NK-92 treated with Interleukin-12 subunit alpha and Interleukin-12 subunit beta, amount 100 ng/mL, for 24 hours (cell line): Measurements from ENCODE around the gene NMNAT2.
"Not testable (repeated sequence)": the region's sequence is repeated elsewhere in the genome, so short reads cannot be mapped to it uniquely, and the experiment has no call there.

Experiments
- DNase-seq: peaks from one replicate; lab custom pipeline; 2025; lab: John Stamatoyannopoulos, UW

NMNAT2 gene

GRCh38 chr1:183262628-183263200, 155.5 kb downstream of the NMNAT2 start:
- DNase-seq = no peak

- no peak for DNase-seq
These were observed 158.3 kb downstream of the NMNAT2 start for GRCh38 chr1:183259924-183260323.

GRCh38 chr1:183255073-183255472, 163.1 kb downstream of the NMNAT2 start:
- DNase-seq = no peak

- DNase-seq = no peak
These were observed 166.2 kb downstream of the NMNAT2 start for GRCh38 chr1:183251959-183252450.

DNA sequence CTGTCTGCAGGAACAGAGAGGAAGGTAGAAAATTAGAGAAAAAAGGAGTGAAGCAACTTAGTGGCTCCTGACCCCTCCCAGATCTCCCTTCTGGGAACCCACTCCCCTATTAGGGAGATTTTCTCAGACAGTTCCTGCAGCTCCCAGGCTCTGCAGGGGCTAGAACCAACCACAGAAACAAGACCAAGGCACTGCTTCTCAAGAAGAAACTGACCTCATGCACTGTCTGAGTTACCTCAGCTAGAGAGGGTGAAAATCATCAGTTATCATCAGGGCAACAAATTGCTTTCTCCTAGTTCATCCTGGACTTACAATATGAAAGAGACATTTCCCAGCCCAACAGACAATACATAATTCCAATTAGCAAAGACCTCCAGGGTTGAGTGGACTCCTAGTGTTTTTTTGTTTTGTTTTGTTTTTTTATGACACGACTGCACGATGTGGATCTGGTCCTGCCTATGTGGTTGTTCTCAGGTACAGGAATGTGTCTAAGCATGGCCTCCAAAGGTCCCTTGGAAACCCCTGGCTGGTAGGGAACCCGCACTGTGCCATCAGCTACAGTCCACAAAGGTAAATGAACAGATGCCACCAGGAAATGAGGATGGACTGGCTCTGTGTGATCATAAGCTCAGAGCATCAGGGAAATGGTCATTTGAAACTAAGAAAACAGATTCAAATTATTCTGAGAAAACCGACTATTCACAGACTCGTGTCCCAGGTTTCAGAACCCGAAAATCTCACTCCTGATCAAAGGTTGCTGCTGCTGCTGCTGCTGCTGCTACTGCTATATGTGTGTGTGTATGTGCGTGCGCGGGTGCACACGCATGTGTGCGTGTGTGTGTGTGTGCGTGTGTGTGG, 166.8 kb downstream of the NMNAT2 start:
- no peak for DNase-seq

DNA sequence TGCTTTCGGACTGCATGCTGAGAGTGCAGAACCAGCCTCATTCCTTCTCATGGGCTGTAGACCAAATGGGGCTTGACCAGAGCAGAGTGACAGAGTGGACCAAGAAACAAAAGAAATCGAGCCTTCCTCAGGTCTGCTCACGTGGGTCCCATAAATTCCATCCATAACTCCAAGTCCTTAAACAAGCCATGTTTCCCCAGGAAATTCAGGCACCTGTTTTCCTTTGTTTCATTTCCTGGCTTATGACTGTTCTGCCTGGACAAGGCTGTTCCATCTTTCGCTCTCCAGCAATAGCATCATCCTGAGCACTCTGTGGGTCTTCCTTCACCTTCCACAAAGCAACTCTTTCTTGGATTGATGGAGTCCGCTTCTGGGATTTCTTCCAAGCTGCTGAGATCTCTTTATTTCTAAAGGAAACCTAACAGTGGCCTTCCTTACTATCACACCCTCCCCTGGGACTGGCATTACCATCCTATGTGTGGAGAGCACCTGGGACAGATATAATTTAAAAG, 168.2 kb downstream of the NMNAT2 start:
- DNase-seq = no peak

DNA sequence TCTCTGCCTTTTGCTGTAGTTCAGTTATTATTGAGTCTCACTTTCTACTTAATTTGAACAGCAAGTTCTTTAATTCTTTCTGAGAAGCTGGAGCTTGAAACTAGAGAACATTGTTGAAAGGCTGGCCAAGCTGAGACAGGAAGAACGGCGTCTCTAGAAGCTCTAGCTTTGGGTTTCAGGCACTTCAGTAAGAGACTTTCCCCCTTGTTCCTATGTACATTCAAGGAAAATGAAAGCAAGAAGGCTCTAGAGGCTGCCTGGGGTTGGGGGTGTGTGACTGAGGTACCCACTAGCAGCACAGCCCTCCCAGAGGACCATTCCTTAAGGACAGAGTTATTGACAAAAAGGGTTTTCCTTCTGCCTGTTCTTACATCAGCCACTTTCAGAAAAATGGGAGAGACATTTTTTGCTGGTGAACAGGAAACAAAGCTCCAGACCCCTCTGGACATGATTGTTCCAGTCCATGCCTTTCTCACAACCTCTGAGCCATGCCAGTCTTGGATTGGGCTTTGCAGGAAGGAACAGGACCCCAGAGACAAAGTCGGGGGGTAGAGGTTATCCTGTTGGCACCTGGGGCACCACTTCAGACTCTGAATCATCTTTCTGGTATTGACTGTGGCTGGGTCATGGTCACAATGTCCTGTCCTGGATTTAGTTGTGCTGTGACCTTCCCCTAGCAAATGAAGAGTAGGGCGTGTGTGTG, 169.0 kb downstream of the NMNAT2 start:
- no peak for DNase-seq

DNA sequence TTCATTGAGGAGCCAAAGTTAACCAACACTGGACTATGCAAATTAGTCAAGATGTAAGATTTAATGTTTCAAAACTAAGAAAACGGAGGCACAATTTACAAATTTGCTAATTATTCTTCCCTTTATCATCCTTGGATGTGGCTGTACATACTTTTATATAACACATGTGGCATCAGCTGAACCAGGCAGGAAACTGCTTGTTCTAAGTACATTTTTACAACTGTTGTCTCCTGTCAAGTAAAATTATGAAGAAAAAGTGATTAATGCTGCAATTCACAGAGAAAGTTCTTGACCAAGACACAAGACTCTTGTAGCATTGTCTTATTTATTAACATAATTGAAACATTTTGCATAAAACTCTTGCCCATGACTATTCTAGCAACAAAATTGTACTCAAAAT, 170.2 kb downstream of the NMNAT2 start:
- no peak for DNase-seq

DNA sequence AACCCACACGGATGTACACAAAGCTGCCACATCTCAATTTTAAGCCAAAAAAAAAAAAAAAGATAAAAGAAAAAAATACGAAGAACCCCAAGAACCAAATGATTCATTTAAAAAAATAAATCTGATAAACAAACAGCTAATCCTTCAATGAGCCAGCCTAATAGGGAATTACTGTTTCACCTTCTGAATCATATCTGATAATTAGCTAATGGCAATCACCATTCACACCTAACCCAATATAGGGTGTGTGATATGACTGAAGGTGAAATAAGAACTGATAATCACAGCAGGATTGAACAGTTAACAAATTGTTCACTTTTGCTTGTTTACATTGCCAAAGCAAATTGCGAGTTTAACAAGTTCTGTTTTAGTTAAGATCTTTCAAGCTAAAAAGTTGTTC, 170.7 kb downstream of the NMNAT2 start:
- no peak for DNase-seq

DNA sequence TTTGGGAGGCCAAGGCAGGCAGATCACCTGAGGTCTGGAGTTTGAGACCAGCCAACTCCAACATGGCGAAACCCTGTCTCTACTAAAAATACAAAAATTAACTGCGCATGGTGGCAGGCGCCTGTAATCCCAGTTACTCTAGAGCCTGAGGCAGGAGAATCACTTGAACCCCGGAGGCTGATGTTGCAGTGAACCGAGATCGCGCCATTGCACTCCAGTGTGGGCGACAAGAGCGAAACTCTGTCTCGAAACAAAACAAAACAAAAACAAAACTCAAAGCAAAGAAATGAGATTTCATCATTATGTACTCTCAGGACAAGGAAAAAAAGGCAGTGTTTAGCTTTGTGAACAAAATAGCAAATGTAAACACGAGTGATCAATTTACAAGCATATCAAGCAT, 171.1 kb downstream of the NMNAT2 start:
- DNase-seq = no peak

DNA sequence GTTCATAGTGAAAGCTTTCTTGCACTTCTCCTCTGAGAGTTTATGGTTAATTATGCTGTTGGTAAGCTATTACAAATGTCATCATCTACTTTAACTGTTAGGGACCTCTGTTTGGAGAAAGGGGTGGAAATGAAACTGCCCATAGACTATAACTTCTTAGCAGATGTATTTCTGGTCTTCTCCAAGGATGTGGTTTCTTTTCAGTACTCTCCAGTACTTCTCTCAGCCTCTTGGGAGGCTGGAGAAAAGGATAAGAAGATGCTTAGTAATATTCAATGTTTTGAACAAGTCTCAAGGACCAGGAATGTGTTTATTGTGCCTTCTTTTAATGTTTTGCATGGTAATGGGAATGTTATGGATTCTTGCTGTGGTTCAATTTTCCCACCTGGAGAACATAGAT, 171.7 kb downstream of the NMNAT2 start:
- DNase-seq = no peak

DNA sequence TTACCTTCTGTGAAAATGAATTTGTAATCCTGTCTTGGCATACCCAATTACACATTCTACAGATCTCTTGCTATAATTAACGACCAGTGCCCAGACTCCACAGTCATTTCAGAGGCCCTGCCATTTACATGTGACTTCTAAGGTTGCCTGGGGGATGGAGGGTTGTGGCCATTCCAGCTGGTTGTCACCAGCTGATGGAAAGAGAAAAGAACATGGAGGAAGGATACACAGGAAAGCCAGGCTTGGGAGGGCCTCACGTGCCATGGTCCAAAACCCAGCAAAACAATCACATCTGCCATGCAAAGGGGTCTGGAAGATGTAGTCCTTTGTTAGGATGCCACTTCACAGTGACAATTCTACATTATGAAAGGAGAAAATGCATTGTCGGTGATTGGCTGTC, 172.8 kb downstream of the NMNAT2 start:
- DNase-seq = no peak

GRCh38 chr1:183244466-183244865, 173.7 kb downstream of the NMNAT2 start:
- DNase-seq = no peak

DNA sequence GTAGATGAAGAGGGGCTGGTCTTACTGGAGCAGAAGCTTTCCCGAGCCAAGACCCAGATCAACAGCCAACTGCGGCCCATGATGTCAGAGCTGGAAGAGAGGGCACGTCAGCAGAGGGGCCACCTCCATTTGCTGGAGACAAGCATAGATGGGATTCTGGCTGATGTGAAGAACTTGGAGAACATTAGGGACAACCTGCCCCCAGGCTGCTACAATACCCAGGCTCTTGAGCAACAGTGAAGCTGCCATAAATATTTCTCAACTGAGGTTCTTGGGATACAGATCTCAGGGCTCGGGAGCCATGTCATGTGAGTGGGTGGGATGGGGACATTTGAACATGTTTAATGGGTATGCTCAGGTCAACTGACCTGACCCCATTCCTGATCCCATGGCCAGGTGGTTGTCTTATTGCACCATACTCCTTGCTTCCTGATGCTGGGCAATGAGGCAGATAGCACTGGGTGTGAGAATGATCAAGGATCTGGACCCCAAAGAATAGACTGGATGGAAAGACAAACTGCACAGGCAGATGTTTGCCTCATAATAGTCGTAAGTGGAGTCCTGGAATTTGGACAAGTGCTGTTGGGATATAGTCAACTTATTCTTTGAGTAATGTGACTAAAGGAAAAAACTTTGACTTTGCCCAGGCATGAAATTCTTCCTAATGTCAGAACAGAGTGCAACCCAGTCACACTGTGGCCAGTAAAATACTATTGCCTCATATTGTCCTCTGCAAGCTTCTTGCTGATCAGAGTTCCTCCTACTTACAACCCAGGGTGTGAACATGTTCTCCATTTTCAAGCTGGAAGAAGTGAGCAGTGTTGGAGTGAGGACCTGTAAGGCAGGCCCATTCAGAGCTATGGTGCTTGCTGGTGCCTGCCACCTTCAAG, 174.8 kb downstream of the NMNAT2 start:
- no peak for DNase-seq

DNA sequence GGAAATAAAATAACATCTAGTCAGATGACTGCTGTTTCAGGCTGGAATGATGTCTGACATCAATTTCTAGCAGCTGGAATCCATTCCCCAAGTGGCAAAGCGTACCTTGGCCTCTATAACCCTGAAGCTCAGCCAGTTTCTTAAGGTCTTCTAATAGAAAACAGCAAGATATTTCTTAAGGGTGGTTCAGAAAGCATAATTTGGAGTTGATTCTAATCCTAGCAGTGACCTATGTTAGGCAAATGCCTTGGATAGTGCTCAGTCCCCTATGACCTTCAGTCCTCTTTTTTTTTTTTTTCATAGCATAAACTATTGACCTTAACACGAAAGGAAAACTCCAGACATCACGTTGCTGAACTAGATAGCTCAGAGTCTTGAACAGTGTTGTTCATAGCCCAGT, 175.6 kb downstream of the NMNAT2 start:
- no peak for DNase-seq

DNA sequence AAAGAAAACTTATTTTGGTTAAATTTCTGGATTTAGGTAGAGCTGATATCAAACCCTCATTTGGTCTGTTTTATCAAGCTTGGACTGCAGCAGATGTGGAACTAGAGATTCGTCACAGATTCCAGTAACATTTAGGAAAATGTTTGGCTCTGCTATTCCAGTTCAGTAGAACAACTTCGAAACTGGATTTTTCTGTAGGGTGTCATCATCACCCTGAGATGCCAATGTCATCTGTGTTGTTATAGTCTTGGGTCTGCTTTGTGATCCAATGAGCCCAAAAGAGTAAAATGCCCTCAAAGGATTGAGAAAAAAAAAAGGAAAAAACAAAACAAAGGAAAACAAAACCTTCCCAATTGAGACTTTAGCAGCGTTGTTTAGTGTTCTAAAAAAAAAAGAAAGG, 176.7 kb downstream of the NMNAT2 start:
- DNase-seq = no peak

GRCh38 chr1:183240853-183241252, 177.3 kb downstream of the NMNAT2 start:
- not testable (repeated sequence) for DNase-seq

DNA sequence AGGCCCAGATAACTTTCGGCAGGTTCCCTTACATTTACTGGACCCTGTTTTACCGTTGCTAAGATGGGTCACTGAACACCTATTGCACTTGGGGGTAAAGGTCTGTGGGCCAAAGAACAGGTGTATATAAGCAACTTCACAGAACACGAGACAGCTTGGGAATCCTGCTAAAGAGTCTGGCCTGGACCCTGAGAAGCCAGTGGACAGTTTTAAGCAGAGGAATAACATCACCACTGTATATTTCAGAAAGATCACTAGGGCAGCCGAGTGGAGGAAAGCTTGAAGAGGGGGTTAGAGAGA, 177.7 kb downstream of the NMNAT2 start:
- DNase-seq = no peak

GRCh38 chr1:183239793-183240525, 178.2 kb downstream of the NMNAT2 start:
- no peak for DNase-seq

- DNase-seq = no peak
These were observed 178.9 kb downstream of the NMNAT2 start for GRCh38 chr1:183239220-183239742.

DNA sequence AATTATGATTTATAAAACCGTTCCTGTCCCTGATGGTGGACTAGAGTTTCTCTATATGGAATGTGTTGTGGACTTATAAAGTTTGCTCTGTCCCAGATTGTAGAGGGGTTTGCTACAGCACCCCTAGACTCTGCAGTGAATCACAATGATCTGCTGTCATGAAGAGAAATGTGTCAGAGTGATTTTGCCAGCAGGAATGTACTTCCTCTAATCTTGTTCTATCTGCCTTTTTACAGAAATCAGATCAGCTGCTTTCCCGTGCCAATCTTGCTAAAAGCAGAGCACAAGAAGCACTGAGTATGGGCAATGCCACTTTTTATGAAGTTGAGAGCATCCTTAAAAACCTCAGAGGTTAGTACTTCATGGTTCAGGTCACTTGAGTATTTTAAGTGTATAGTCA, 180.1 kb downstream of the NMNAT2 start:
- DNase-seq = no peak
